GM19438 (cell line): ENCODE data around the gene UIMC1.
"Not testable (repeated sequence)": the region's sequence is repeated elsewhere in the genome, so short reads cannot be mapped to it uniquely, and the experiment has no call there.

ENCODE experiments used
- ATAC-seq: cut with Tn5 transposase; IDR thresholded peaks from one replicate; pipeline ENCODE4 v1.9.1; 2021; ENCODE audit warnings: low read depth; ENCODE audit not compliant: unreplicated experiment

UIMC1 gene

DNA sequence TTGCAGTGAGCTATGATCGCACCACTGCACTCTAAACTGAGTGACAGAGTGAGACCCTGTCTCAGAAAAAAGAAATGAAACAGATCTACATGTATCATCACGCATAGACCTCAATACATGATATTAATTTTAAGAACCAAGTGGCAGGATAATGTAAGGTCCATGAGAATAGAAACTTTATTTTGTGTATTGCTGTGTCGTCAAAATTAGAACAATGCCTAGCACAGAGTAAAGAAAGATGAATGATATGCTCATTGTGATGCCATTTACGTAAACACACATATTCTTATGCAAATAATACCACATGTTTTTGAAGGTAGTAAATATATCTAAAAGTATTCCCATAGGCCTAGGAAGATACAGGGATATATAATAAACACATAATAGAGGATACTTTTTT, 3.6 kb upstream of the UIMC1 start:
- no peak for ATAC-seq

DNA sequence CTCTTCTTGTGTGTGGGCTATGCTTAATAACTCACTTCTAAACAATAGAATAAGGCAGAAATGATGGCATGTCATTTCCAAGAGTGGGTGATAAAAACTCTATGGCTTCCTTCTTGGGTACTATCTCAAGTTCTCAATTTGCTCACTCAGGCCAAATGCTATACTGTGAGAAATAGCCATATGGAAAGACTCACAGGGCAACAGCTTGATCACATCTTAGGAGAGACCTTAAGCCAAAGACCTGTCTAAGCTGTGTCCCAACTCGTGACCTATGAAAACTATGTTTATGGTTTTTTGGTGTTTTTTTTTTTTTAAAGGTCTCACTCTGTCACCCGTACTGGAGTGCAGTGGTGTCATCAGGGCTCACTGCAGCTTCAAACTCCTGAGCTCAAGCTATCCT, 2.1 kb upstream of the UIMC1 start:
- no peak for ATAC-seq

DNA sequence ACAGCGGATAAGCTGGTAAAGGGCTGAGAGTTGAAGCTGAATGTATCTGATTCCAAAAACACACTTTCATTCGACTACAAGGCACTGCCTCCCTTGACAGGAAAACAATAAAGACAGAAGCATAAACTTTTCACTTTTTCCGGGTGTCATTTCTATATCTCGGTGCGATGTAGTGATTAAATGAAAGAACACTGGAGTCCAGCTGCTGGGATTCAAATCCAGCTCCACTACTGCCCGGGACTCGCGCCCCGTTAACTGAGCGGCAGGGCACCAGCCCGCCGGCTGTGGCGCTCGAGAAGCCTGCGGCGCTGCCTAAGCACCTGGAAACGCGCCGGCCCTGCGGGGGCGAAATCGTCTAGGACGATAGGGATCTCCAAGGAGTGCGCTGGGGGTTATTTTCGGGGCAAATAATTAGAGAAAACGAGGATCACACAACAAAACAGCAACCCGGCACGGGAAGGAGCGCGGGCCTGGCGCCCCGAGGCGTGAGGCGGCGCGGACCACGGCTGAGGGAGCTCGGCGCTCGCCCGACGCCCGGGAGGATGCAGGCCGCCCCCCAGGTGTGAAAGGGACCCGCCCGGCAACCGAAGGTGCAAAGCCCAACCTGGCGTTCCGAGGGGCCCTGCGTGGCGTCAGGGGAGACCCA, 837 bp downstream of the UIMC1 start:
- ATAC-seq = peak; percentile 56

DNA sequence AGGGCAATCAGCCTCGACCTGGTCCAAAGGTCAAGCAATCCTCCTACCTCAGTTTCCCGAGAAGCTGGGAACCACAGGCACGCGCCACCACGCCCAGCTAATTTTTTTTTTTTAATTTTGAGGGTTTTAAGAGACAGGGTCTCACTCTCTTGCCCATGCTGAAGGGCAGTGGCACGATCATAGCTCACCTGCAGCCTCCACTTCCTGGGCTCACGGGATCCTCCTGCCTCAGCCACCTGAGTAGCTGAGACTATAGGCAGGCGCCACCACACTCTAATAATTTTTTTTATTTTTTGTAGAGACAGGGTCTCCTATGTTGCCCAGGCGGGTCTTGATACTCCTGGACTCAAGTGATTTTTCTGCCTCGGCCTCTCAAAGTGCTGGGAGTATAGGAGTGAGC, 1.6 kb downstream of the UIMC1 start:
- no peak for ATAC-seq

DNA sequence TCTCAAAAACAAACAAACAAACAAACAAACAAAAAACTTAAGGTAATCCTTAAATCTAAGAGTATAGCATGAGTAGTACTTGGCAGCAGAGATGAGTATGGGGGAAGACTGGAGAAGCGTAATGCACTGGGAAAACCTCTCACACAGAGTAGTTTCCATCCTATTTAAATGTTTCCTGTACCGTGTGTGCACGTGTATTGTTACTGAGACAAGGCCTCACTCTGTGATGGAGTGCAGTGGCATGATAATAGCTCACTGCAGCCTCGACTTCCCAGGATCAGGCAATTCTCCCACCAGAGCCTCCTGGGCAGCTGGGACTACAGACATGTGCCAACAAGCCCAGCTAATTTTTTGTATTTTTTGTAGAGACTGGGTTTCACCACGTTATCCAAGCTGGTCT, 2.9 kb downstream of the UIMC1 start:
- no peak for ATAC-seq

DNA sequence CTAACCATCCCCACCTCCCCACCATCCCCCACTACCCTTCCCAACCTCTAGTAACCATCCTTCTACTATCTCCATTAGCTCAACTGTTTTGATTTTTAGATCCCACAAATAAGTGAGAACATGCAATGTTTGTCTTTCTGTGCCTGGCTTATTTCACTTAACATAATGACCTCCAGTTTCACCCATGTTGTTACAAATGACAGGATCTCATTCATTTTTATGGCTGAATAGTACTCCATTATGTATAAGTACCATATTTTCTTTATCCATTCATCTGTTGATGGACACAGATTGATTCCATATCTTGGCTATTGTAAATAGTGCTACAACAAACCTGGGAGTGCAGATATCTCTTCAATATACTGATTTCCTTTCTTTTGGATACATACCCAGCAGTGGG, 7.1 kb downstream of the UIMC1 start:
- not testable (repeated sequence) for ATAC-seq

DNA sequence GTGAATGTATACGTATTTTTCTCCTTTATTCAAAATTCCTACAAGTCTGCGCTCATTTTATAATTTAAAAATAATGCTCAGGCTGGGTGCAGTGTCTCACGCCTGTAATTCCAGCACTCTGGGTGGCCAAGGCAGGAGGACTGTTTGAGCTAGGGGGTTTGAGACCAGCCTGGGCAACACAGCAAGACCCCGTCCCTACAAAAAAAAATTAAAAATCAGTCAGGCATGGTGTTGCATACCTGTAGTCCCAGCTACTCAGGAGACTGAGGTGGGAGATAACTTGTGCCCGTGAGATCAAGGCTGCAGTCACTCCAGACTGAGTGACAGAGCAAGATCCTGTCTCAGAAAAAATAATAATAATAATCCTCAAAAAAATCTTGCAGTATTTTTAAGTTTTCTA, 7.8 kb downstream of the UIMC1 start:
- ATAC-seq = no peak

DNA sequence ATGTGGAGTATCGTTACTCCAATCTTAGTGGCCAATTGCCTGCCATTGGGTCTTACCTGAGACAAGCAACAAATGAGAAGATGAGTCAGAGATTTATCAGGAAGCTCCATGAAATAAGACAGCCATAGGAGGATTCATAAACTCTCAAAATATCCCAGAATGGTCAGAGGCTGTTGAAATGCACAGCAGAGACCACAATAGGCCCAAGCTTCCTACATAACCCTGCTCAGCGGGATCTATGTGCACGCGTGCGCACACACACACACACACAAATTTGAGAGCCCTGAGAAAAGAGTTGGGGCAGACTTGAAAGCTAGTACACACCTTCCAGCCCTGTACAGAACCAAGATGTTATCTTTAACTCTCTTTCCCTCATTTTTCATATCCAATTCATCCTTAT, 9.8 kb downstream of the UIMC1 start:
- ATAC-seq = no peak

DNA sequence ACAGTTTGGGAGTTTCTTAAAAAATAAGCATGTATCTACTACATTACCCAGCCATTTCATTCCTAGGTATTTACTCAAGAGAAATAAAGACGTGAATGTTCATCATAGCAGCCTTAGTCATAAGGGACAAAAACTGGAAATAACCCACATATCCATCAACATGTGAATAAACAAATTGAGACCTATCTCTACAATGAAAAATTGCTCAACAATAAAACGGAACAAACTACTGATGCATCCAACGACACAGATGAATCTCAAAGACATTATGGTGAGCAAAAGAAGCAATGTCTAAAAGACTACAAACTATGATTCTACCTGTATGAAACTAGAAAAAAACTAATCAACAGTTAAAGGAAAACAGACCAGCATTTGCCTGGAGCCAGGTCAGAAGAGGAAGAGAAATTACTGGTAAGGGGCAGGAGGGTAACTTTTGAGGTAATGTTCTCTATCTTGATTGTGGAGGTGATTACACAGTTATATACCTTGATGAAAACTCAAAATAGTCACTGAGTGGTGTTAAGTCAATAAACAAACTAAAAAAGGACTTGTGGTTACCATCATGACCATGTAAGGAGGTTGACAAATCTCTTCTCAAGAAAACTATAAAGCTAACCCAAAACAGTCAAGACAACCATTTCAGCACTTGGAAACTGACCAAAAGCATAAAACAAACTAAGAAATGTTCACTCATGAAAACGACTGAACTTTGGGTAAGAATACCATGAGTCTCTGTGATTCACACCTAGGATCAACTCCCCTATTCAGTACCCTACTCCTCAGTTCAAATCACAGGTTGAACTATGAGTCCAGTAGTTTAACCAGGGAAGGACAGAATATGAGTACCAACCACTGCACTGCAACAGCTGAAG, 10.4 kb downstream of the UIMC1 start:
- peak; percentile 41 for ATAC-seq

DNA sequence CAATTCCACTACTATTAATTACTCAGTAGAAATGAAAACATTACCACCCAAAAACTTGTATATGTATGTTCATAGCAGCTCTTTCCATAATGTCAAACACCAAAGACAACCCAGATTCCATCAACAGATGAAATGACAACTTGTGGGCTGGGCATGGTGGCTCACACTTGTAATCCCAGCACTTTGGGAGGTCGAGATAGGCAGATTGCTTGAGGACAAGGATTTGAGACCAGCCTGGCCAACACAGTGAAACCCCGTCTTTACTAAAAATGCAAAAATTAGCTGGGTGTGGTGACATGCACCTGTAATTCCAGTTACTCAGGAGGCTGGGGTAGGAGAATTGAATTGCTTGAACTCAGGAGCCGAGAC, 11.5 kb downstream of the UIMC1 start:
- no peak for ATAC-seq

DNA sequence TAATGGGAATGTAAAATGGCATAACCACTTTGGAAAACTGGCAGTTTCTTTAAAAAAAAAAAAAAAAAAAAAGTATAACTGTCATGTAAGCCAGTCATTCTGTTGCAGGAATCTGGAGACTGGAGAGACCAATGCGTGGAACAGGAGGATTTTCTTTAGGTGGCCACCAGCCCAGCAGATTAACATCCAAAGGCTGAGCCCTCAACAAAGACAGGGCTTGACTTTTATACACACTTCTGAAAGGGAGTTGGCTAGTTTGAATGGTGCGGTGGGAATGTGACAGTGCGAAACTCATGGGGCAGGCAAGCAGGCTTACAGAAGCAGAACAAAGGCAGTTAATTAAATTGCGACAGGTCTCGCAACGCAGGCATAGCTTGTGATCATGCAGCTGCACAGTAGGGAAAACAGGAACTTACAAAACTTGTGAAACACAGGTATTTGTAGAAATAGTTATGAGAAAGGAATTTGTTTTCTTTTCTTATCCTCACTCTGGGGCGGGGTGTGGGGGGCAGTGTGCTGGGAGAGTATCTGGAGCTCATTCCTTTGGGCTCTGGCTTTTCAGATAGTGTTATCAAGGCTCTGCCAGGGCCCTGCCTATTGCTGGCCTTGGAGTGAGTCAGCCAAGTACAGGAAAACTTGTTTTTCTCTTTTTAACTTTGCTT, 12.0 kb downstream of the UIMC1 start:
- ATAC-seq = no peak

DNA sequence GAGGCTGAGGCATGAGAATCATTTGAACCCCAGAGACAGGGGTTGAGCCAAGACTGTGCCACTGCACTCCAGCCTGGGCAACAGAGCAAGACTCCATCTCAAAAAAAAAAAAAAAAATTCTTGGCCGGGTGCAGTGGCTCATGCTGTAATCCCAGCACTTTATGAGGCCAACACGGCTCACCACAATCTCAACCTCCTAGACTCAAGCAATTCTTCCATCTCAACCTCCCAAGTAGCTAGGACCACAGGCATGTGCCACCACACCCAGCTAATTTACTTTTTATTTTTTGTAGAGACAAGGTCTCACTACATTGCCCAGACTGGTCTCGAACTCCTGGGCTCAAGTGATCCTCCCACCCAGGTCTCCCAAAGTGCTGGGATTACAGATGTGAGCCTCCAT, 13.5 kb downstream of the UIMC1 start:
- ATAC-seq = not testable (repeated sequence)

DNA sequence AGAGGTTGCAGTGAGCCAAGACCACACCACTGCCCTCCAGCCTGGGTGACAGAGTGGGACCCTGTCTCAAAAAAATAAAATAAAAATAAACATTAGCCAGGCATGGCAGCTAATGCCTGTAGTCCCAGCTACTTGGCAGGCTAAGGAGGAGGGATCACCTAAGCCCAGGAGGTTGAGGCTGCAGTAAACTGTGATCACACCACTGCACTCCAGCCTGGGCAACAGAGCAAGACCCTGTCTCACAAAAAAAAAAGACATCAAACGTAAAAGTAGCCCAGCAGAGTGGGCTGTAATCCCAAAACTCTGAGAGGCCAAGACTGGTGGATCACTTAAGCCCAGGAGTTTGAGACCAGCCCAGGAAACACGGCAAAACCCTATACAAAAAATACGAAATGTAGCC, 19.0 kb downstream of the UIMC1 start:
- ATAC-seq = no peak

DNA sequence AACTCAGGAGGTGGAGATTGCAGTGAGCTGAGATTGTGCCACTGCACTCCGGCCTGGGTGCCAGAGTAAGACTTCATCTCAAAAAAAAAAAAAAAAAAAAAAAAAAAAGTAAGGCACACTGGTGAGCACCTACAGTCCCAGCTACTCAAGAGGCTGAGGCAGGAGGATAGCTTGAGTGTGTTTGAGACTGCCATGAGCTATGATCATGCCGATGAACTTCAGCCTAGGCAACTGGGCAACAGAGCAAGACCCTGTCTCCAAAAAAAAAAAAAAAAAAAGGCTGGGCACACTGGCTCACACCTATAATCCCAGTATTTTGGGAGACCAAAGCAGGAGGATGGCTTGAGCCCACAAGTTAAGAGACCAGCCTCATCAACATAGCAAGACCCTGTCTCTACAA, 20.3 kb downstream of the UIMC1 start:
- no peak for ATAC-seq

DNA sequence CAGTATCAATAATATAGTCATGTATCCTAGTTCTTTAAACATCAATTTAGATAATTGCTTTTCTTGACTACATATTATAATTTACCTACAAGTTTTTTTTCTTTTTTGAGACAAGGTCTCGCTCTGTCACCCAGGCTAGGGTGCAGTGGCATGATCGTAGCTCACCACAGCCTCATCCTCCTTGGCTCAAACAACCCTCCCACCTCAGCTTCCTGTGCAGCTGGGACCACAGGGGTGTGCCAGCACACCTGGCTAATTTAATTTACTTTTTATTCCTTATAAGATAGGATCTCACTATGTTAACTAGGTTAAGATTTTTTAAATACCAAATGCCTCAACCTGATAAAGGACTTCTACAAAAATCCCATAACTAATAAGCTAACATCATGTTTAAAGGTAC, 21.1 kb downstream of the UIMC1 start:
- no peak for ATAC-seq

DNA sequence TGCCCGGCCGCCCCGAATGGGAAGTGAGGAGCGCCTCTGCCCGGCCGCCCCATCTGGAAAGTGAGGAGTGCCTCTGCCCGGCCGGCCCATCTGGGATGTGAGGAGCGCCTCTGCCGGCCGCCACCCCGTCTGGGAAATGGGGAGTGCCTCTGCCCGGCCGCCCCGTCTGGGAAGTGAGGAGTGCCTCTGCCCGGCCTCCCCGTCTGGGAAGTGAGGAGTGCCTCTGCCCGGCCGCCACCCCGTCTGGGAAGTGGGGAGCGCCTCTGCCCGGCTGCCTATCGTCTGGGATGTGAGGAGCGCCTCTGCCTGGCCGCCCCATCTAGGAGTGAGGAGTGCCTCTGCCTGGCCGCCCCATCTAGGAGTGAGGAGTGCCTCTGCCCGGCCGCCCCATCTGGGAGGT, 22.4 kb downstream of the UIMC1 start:
- not testable (repeated sequence) for ATAC-seq

DNA sequence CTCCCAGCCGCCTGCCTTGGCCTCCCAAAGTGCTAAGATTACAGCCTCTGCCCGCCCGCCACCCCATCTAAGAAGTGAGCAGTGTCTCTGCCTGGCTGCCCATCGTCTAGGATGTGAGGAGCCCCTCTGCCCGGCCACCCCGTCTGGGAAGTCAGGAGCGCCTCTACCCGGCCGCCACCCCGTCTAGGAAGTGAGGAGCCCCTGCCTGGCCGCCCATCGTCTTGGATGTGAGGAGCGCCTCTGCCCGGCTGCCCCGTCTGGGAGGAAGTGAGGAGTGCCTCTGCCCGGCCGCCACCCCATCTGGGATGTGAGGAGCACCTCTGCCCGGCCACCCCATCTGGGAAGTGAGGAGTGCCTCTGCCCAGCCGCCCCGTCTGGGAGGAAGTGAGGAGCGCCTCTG, 23.0 kb downstream of the UIMC1 start:
- ATAC-seq = not testable (repeated sequence)

DNA sequence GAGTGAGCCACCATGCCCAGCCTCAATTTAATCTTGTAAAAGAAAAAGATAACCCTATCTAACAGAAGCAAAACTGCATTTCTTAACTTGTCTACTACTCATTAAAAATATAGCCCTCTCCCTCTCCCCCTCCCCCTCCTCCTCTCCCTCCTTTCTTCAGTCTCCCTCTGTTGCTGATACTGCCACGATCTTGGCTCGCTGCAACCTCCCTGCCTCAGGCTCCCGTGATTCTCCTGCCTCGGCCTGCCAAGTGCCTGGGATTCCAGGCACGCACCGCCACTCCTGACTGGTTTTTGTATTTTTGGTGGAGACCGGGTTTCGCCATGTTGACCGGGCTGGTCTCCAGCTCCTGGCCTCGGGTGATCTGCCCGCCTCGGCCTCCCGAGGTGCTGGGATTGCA, 23.5 kb downstream of the UIMC1 start:
- ATAC-seq = not testable (repeated sequence)

DNA sequence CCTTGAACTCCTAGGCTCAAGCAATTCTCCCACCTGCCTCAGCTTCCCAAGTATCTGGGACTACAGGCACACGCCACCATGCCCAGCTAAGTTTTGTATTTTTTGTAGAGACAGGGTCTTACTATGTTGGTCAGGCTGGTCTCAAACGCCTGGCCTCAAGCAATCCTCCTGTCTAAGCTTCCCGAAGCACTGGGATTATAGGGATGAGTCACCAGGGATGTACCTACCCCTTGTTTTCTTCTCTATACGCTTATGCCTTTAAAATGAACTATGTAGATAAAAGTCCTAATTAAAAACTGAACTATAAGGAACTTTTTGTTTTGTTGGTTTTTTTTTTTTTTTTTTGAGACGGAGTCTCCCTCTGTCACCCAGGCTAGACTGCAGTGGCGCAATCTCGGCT, 25.8 kb downstream of the UIMC1 start:
- ATAC-seq = no peak

DNA sequence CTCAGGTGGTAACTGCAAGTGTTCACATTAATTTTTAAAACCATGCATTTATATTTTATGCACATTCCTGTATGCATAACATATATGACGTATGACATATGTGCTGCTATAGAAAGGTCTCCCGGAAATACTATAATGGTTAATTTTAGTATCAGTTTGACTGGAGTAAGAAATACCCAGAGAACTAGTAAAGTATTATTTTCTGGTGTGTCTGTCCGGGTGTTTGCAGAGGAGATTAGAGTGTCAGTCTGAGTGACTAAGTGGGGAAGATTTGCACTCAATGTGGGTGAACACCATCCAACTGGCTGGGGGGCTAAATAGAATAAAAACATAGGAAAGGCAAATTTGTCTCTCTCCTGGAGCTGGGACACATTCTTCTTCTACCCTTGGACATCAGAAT, 26.9 kb downstream of the UIMC1 start:
- no peak for ATAC-seq

DNA sequence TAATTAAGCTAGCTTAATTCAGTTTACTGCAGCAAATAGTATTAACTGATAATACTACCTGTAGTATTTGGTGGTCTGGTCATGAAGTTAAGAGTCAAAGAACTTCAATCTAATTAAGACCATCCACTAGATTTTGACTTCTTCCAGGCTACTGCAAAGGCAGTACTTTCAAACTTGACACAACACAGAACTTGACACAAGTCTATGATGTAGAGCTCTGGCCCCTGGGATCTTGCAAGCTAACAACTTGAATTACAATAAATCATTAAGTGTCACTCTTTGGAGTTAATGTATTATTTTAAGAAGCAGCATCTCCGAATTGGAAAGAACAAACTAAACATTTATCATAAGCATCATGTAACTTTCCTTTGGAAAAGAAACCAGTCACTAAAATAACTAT, 40.9 kb downstream of the UIMC1 start:
- no peak for ATAC-seq

DNA sequence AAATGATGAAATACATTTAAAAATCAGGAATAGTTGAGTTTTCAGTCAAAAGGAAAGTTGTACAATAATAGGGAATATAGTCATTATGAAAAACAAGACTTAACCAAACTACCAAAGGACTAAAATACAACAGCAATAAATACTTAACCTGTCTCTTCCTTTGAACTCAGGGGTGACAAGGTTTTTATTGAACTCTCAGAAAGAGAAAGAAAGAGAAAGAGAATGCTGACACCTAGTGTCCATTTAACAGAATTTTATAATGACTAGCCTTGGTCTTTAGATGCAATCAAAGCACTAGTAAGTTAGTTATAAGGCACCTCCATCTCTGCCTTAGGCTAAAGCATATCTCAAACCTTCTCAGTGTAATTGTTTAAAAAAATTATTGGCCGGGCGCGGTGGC, 47.5 kb downstream of the UIMC1 start:
- ATAC-seq = no peak
